Measurements from ENCODE around the gene PLPPR3. TPM values are rescaled to one million over a fixed set of nuclear protein-coding genes. Genes with fewer than 3 reads are reported as not detected.

PLPPR3 gene
- total and polyA plus RNA-seq, 9 of the 15 experiments (the other 6 are each of a cell fraction or from before 2014, with no cell fraction given): 0.01 to 48.2 (median 8.6) TPM

- WGBS (ENCODE audit: insufficient coverage, low coverage, missing lambda C conversion rate): 93% methylated on average over 22 of the region's 34 CpGs
- ATAC-seq (no peak), DNase-seq (ENCODE audit: extremely low read depth in 1 of 4, low spot score in 3 of 4) (no peak), FAIRE-seq (no peak)
- peaks cover 4% of the 10 kb centered on the region; the same call in 2 of the 3 replicates for H3K79me2 ChIP-seq (ENCODE audit: control insufficient read depth, insufficient read depth, low read length)
- no TSS peak for BruUV-seq (replicated peaks)
- peaks cover 71% of the 10 kb centered on the region; the same call in 2 of the 3 replicates for H3K36me3 ChIP-seq (ENCODE audit: control insufficient read depth, insufficient read depth, low read length)
- H3K4me1 ChIP-seq (replicated peaks in 1 of 2; ENCODE audit: control insufficient read depth in 2 of 2, insufficient read depth in 2 of 2, low read length in 2 of 2): peaks cover 21 to 76% of the 10 kb centered on the region in 2 experiments
- no peak overlapping the region for H3K4me2 ChIP-seq (ENCODE audit: insufficient read depth, low read length)
- H4K20me1 ChIP-seq (replicated peaks; ENCODE audit: control insufficient read depth, insufficient read depth, low read length): no peaks in the 10 kb centered on the region; the same call in 1 of the 2 replicates
- intact Hi-C loops (cut with micrococcal nuclease): no loop called here
- no peaks in the 10 kb centered on the region for H3K27me3 ChIP-seq (ENCODE audit: control insufficient read depth in 2 of 2, insufficient read depth in 2 of 2, low read length in 2 of 2)
- H3K9me3 ChIP-seq (replicated peaks; ENCODE audit: control insufficient read depth, insufficient read depth, low read depth, low read length): no peaks in the 10 kb centered on the region
- H3K9ac ChIP-seq (ENCODE audit: insufficient read depth in 1 of 2, low read depth in 2 of 2, low read length in 2 of 2): peak overlapping the region in 1 of 2 experiments; percentile 64; a peak in 2 of 4 replicates
- ChIA-PET CTCF (ENCODE audit: low intra/inter-chr PET ratio) (no interaction called here), POLR2A (no interaction called here)
- no peak overlapping the region for H2AFZ ChIP-seq (ENCODE audit: low read depth, low read length)
- H3K27ac ChIP-seq (ENCODE audit: extremely low read depth, low read depth, low read length): peak overlapping the region; percentile 40; the same call in 1 of the 3 replicates
- H3K9me1 ChIP-seq (ENCODE audit: control insufficient read depth, insufficient read depth, low read length): no peaks in the 10 kb centered on the region
- H3K4me3 ChIP-seq: no peak overlapping the region
- in situ Hi-C loops (cut with MboI): no loop called here
- TF ChIP-seq CREB5 (CRISPR knock-in tag; IDR thresholded peaks at IDR 0.05) (no peak), BRD4 (IDR thresholded peaks at IDR 0.05) (no peak), ZNF280B (CRISPR knock-in tag; IDR thresholded peaks at IDR 0.05) (no peak), ZNF561 (CRISPR knock-in tag; conservative IDR thresholded peaks at IDR 0.05) (no peak), KDM1A (IDR thresholded peaks at IDR 0.05) (no peak), ATF2 (CRISPR knock-in tag; IDR thresholded peaks at IDR 0.05) (no peak), RBM22 (IDR thresholded peaks at IDR 0.05; ENCODE audit: low read depth, low read length, poor library complexity, severe bottlenecking) (peak; percentile 87), PHF21A (IDR thresholded peaks at IDR 0.05; ENCODE audit: borderline replicate concordance, low read depth) (no peak), NFYB (IDR thresholded peaks at IDR 0.05; ENCODE audit: extremely low read depth, insufficient read length) (no peak), NFATC3 (IDR thresholded peaks at IDR 0.05) (no peak), CBX5 (IDR thresholded peaks at IDR 0.05; ENCODE audit: borderline replicate concordance, low read depth) (no peak), NKRF (IDR thresholded peaks at IDR 0.05; ENCODE audit: borderline replicate concordance) (no peak), MYNN (IDR thresholded peaks at IDR 0.05) (no peak), MYNN (CRISPR knock-in tag; IDR thresholded peaks at IDR 0.05) (no peak), PCBP1 (IDR thresholded peaks at IDR 0.05; ENCODE audit: low read depth, low read length, poor library complexity, severe bottlenecking) (peak; percentile 41), ERF (CRISPR knock-in tag; IDR thresholded peaks at IDR 0.05) (peak; percentile 51; the same call in 1 of the 2 replicates)
These were observed 46.9 kb upstream of the PLPPR3 start for GRCh38 chr19:868458-869244.

Data from K562 (cell line).